ENCODE results near the gene ANKRD44.

ANKRD44 gene

GRCh38 chr2:197200762-197201058 is 109.9 kb downstream of the ANKRD44 start:
- no peak overlapping the region for H3K4me3 ChIP-seq (ENCODE audit: low read depth, low read length)
- no peak for DNase-seq (ENCODE audit: low read depth)
- TF ChIP-seq CTCF (conservative IDR thresholded peaks at IDR 0.05; ENCODE audit: low read depth, low read length) = no peak

- no peak overlapping the region for H3K4me3 ChIP-seq (ENCODE audit: low read depth, low read length)
- no peak for TF ChIP-seq CTCF (conservative IDR thresholded peaks at IDR 0.05; ENCODE audit: low read depth, low read length)
- no peak for DNase-seq (ENCODE audit: low read depth)
Observed at GRCh38 chr2:197200051-197200761, 110.4 kb downstream of the ANKRD44 start.

- no peak overlapping the region for H3K4me3 ChIP-seq (ENCODE audit: low read depth, low read length)
- no peak for TF ChIP-seq CTCF (conservative IDR thresholded peaks at IDR 0.05; ENCODE audit: low read depth, low read length)
- DNase-seq (ENCODE audit: low read depth) = no peak
Observed at GRCh38 chr2:197198890-197199289, 111.7 kb downstream of the ANKRD44 start.

GRCh38 chr2:197197895-197198311 is 112.7 kb downstream of the ANKRD44 start:
- no peak overlapping the region for H3K4me3 ChIP-seq (ENCODE audit: low read depth, low read length)
- DNase-seq (ENCODE audit: low read depth) = no peak

GRCh38 chr2:197196541-197197180 is 113.9 kb downstream of the ANKRD44 start:
- DNase-seq (ENCODE audit: low read depth) = no peak
- no peak for TF ChIP-seq CTCF (conservative IDR thresholded peaks at IDR 0.05; ENCODE audit: low read depth, low read length)
- no peak overlapping the region for H3K4me3 ChIP-seq (ENCODE audit: low read depth, low read length)

More at GRCh38 chr2:197197895-197198311, 112.7 kb downstream of the ANKRD44 start:
- no peak for TF ChIP-seq CTCF (conservative IDR thresholded peaks at IDR 0.05; ENCODE audit: low read depth, low read length)

- H3K4me3 ChIP-seq (ENCODE audit: low read depth, low read length) = no peak overlapping the region
- DNase-seq (ENCODE audit: low read depth) = no peak
- no peak for TF ChIP-seq CTCF (conservative IDR thresholded peaks at IDR 0.05; ENCODE audit: low read depth, low read length)
Observed at GRCh38 chr2:197195518-197195917, 115.1 kb downstream of the ANKRD44 start.

GRCh38 chr2:197191940-197192322 is 118.6 kb downstream of the ANKRD44 start:
- no peak for TF ChIP-seq CTCF (conservative IDR thresholded peaks at IDR 0.05; ENCODE audit: low read depth, low read length)
- H3K4me3 ChIP-seq (ENCODE audit: low read depth, low read length) = no peak overlapping the region
- DNase-seq (ENCODE audit: low read depth) = no peak
